Activated naive CD8-positive, alpha-beta T cell treated with anti-CD3 and anti-CD28 coated beads, Interleukin-2, amount 10 ng/mL, durations not matched to agents 7 days and 5 days (primary cell): ENCODE data around the gene MAP6. TPM values are rescaled to one million over a fixed set of nuclear protein-coding genes. Genes with fewer than 3 reads are reported as not detected.

Source experiments
- ATAC-seq: fragments of 150-1000 bp; cut with Tn5 transposase; one replicate; pipeline ENCODE4 v1.10.0; 2021; ENCODE audit warnings: low read depth, moderate library complexity
- POLR2A ChIA-PET: fragments of 350-600 bp; sonication (Branson Sonifier 250); formaldehyde crosslinking; loops from one replicate; lab custom pipeline; 2021; ENCODE audit warnings: antibody characterized with exemption; lab: Charles Lee
- DNase-seq: peaks from one replicate; pipeline ENCODE4 v3.0.0; 2021
- H3K27ac Mint-ChIP-seq: one replicate; pipeline ENCODE4 v1.8.0; 2022; ENCODE audit warnings: mild to moderate bottlenecking, mixed read lengths
- H3K27me3 Mint-ChIP-seq: one replicate; pipeline ENCODE4 v1.8.0; 2022; ENCODE audit warnings: mild to moderate bottlenecking, moderate library complexity, mixed read lengths
- H3K36me3 Mint-ChIP-seq: one replicate; pipeline ENCODE4 v1.8.0; 2021; ENCODE audit warnings: mild to moderate bottlenecking, mixed read lengths
- H3K4me1 Mint-ChIP-seq: one replicate; pipeline ENCODE4 v1.8.0; 2021; ENCODE audit warnings: mixed read lengths
- H3K4me3 Mint-ChIP-seq: one replicate; pipeline ENCODE4 v1.8.0; 2022; ENCODE audit warnings: mild to moderate bottlenecking, moderate library complexity, mixed read lengths
- H3K9me3 Mint-ChIP-seq: one replicate; pipeline ENCODE4 v1.8.0; 2021; ENCODE audit warnings: mixed read lengths
- total RNA-seq, 2 experiments: library from RNA; stranded (reverse); gene quantifications; one replicate each; pipeline ENCODE4 v1.2.3, GENCODE V29; 2021

MAP6 gene
- total RNA-seq, 2 experiments from 2014 or later: not detected

DNA sequence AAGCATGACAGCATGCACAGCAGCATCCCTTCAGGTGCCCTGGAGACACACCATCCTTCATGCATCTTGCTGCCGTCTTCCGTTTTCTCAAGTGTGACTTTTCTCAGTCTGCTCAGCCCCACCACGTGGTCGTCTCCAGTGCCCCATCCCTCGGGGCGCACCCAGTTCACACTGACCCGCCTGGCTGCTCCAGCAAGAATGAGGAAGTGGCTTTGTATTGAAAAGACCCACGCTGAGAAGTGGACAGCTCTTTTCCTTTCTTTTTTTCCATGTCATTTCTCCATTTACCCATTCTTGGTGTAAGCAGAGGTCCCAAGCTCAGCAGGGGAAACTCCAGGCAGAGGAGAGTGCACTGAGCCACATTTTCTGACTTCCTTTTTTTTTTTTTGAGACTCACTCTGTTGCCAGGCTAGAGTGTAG lies 92.3 kb downstream of the MAP6 start:
- no peak overlapping the region for H3K27ac Mint-ChIP-seq
- DNase-seq: no peak

DNA sequence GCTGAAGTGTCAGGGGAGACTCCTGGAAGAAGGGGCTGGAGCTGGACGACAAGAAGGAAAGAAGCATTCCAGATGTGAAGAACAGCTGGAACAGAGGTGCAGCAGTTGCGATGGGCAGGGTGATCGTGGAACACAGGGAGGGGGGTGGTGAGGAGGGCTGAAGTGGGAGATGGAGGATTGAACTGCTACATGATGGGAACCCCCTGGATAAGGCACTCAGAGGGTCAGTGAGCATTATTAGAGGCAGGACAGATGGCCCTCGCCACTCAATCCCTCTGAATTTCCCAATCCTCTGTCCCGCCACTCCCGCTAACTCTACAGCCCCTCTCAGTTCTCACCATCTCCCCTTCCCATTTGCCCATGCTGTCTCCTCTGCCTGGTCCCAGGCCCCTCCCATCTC lies 92.8 kb downstream of the MAP6 start:
- Mint-ChIP-seq H3K27me3 (peaks cover 2% of the 10 kb centered on the region), H3K4me3 (no peak overlapping the region), H3K27ac (no peak overlapping the region), H3K9me3 (no peaks in the 10 kb centered on the region), H3K36me3 (peaks cover 3% of the 10 kb centered on the region), H3K4me1 (peaks cover 19% of the 10 kb centered on the region)
- POLR2A ChIA-PET: interaction anchor here (0.7 to 2.6 kb wide), 2 partner anchors 9 to 14 kb away, joined by 3 to 9 read pairs; partner anchors contain the start of gene SERPINH1
- ATAC-seq (no peak), DNase-seq (no peak)

More for the DNA sequence above, 92.3 kb downstream of the MAP6 start:
- Mint-ChIP-seq H3K9me3 (no peaks in the 10 kb centered on the region), H3K36me3 (peaks cover 3% of the 10 kb centered on the region), H3K27me3 (peaks cover 2% of the 10 kb centered on the region), H3K4me1 (peaks cover 19% of the 10 kb centered on the region), H3K4me3 (no peak overlapping the region)
- peak; percentile 43 for ATAC-seq
- POLR2A ChIA-PET: interaction anchor here (0.7 kb wide), 1 partner anchor 9 kb away, joined by 3 read pairs; no protein-coding TSS in a partner anchor

DNA sequence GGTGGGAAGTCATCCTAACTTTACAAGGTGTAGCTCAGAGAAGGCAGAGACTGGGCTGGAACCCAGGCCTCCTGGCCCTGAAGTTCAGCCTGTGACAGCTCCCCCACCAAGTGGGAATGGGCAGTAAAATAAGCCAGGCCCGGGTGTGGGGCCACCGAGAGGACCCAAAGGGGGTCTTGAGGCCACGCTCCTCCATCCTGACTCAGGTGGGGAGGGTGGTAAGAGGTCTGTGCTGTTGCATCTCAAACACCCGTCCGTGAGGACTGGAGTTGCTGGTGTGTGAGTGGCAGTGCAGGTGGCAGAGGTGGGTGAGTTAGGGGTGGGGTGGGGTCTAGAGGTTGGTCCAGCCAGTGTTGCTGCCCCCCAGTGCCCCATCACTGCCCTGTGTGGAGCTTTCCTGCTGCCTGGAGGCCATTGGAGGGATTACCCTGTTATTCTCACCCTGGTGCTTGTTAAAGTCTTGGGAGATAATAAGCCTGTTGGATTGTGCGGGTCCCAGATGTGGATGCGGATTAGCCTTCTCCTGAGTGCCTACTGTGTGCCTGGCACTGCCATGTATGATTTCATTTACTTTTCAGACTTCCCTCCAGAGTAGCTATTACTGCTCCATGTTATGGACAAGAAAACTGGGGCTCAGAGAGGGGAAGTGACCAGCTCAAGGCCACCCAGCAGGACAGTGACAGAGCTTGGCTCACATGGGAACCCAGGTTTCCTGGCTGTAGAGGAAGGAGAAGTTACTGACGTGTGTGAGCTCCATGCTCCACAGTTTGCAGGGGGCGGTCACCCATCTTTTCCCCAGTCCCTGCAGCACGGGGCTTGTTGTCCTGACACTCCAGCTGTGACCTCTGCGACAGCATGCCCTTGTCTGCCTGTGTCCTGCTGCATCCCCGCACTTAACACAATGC lies 93.9 kb downstream of the MAP6 start:
- peaks cover 4% of the 10 kb centered on the region for H3K36me3 Mint-ChIP-seq
- H3K27me3 Mint-ChIP-seq: no peaks in the 10 kb centered on the region
- ATAC-seq (no peak), DNase-seq (no peak)
- no peak overlapping the region for H3K27ac Mint-ChIP-seq
- H3K4me1 Mint-ChIP-seq: peaks cover 18% of the 10 kb centered on the region
- POLR2A ChIA-PET: interaction anchor here (2.6 kb wide), 1 partner anchor 13 kb away, joined by 9 read pairs; the partner anchor contains the start of gene SERPINH1
- no peaks in the 10 kb centered on the region for H3K9me3 Mint-ChIP-seq
- no peak overlapping the region for H3K4me3 Mint-ChIP-seq

DNA sequence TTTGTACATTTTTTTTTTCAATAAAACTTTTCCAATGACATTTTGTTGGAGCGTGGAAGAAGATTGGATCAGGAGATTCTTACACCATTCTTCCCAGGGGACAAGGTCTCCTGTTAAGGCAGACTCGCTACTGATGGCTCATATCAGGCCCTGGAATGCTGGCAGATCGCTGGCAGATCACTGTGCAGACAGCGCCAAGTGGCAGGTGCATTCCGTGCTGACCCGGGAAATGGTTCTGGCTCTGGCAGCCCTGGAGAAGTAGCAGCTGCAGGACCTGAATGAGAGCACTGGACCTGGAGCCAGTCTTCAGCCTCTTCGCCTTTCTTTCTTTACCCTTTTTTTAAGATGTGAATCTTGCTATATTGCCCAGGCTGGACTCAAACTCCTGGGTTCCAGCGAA lies 96.1 kb downstream of the MAP6 start:
- Mint-ChIP-seq H3K27me3 (no peaks in the 10 kb centered on the region), H3K4me3 (no peak overlapping the region), H3K4me1 (peaks cover 11% of the 10 kb centered on the region), H3K36me3 (peaks cover 14% of the 10 kb centered on the region), H3K27ac (no peak overlapping the region), H3K9me3 (no peaks in the 10 kb centered on the region)
- ATAC-seq: no peak
- DNase-seq: no peak
- POLR2A ChIA-PET: no interaction called here

DNA sequence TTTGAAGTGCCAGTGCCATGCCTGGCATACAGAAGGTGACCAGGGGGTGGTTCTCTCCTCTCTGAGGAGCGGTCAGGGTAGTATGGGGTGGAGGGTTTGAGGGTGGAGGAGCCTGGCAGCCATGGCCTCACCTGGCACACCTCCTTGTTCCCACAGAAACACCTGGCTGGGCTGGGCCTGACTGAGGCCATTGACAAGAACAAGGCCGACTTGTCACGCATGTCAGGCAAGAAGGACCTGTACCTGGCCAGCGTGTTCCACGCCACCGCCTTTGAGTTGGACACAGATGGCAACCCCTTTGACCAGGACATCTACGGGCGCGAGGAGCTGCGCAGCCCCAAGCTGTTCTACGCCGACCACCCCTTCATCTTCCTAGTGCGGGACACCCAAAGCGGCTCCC lies 97.2 kb downstream of the MAP6 start:
- Mint-ChIP-seq H3K27me3 (no peaks in the 10 kb centered on the region), H3K9me3 (no peaks in the 10 kb centered on the region), H3K4me3 (no peak overlapping the region), H3K36me3 (peaks cover 14% of the 10 kb centered on the region), H3K4me1 (peaks cover 10% of the 10 kb centered on the region), H3K27ac (no peak overlapping the region)
- POLR2A ChIA-PET: interaction anchor here (0.8 kb wide), 1 partner anchor 23 kb away, joined by 3 read pairs; no protein-coding TSS in a partner anchor
- DNase-seq (no peak), ATAC-seq (no peak)

DNA sequence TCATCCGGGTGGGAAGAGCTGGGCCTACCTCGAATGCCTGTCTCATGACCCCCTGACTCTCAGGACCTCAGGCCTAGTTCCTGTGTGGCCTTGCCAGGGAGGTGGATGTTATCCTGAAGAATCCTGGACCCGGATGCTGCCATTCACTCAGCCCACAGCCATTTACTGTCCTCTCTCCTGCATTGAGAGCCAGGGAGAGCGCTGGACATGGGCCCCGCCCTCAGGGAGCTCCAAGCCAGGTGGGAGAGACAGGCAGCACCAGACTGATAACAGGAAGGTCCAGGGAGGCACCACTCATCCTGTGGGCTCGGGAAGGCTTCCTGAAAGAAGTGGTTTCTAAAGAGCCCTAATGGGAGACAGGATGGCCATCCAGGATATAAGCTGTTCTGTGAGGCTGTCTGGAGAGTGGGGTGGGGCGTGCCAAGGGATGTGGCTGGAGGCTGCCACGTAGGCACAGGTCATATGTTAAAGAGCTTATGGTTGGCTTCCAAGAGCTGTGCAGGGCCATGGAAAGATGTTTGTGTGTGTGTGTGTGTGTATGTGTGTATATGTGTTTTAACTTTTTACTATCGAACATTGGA lies 98.2 kb downstream of the MAP6 start:
- H3K27ac Mint-ChIP-seq: no peak overlapping the region
- POLR2A ChIA-PET: interaction anchor here (0.8 kb wide), 1 partner anchor 24 kb away, joined by 3 read pairs; no protein-coding TSS in a partner anchor
- H3K4me3 Mint-ChIP-seq: no peak overlapping the region

DNA sequence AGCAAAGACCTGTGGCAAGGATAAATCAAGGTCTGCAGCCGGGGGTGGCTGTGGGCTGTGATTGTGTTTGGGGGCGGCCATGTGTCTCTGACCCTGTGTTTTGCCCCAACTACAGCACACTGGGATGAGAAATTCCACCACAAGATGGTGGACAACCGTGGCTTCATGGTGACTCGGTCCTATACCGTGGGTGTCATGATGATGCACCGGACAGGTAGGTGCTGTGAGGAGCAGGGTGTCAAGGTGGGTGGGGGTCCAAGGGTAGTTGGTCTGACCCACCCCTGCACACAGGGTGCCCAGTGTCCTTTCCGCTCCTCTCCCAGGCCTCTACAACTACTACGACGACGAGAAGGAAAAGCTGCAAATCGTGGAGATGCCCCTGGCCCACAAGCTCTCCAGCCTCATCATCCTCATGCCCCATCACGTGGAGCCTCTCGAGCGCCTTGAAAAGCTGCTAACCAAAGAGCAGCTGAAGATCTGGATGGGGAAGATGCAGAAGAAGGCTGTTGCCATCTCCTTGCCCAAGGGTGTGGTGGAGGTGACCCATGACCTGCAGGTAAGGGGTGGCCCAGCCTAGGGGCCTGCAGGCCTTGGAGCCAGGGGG lies 100.1 kb downstream of the MAP6 start:
- H3K4me3 Mint-ChIP-seq: no peak overlapping the region
- no peaks in the 10 kb centered on the region for H3K27me3 Mint-ChIP-seq
- peaks cover 14% of the 10 kb centered on the region for H3K36me3 Mint-ChIP-seq
- peaks cover 18% of the 10 kb centered on the region for H3K4me1 Mint-ChIP-seq
- H3K27ac Mint-ChIP-seq: no peak overlapping the region
- ATAC-seq (no peak), DNase-seq (no peak)
- H3K9me3 Mint-ChIP-seq: no peaks in the 10 kb centered on the region
- POLR2A ChIA-PET: no interaction called here

More for the DNA sequence above, 98.2 kb downstream of the MAP6 start:
- DNase-seq (no peak), ATAC-seq (no peak)
- Mint-ChIP-seq H3K4me1 (peaks cover 10% of the 10 kb centered on the region), H3K9me3 (no peaks in the 10 kb centered on the region), H3K27me3 (no peaks in the 10 kb centered on the region), H3K36me3 (peaks cover 14% of the 10 kb centered on the region)

DNA sequence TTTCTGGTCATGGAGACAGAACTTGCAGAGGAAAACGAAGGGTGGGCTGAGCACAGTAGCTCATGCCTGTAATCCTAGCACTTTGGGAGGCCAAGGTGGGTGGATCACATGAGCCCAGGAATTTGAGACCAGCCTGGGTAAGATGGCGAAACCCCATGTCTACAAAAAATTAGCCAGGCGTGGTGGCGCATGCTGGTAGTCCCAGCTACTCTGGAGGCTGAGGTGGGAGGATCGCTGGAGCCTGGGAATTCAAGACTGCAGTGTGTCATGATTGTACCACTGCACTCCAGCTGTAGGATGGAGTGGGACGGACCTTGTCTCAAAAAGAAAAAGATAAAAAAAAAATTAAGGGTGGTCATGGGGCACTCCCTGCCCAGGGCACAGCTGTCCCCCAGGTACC lies 100.9 kb downstream of the MAP6 start:
- Mint-ChIP-seq H3K27me3 (no peaks in the 10 kb centered on the region), H3K36me3 (peaks cover 14% of the 10 kb centered on the region), H3K4me1 (peaks cover 24% of the 10 kb centered on the region), H3K27ac (no peak overlapping the region), H3K4me3 (no peak overlapping the region), H3K9me3 (no peaks in the 10 kb centered on the region)
- DNase-seq (no peak), ATAC-seq (no peak)
- POLR2A ChIA-PET: interaction anchor here (1.1 kb wide), 1 partner anchor 9 kb away, joined by 3 read pairs; no protein-coding TSS in a partner anchor

DNA sequence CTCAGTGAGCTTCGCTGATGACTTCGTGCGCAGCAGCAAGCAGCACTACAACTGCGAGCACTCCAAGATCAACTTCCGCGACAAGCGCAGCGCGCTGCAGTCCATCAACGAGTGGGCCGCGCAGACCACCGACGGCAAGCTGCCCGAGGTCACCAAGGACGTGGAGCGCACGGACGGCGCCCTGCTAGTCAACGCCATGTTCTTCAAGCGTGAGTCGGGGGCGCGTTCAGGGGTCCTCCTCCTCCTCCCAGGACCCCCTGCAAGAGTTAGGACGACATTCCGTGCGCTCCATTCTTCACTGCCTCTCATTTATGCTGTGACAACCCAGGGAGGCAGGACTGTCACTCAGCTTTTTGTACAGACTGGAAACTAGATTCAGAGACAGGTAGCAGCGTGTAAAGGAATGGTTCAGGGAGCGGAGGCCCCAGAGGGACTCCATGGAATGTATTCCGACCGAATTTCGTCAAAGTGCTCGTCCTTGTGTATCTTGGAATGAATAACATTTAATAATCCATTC lies 102.0 kb downstream of the MAP6 start:
- H3K4me3 Mint-ChIP-seq: no peak overlapping the region
- no peak for ATAC-seq
- H3K9me3 Mint-ChIP-seq: no peaks in the 10 kb centered on the region
- no peak for DNase-seq
- H3K27me3 Mint-ChIP-seq: no peaks in the 10 kb centered on the region
- peaks cover 31% of the 10 kb centered on the region for H3K4me1 Mint-ChIP-seq
- peaks cover 11% of the 10 kb centered on the region for H3K36me3 Mint-ChIP-seq
- POLR2A ChIA-PET: interaction anchor here (1.1 kb wide), 1 partner anchor 10 kb away, joined by 3 read pairs; no protein-coding TSS in a partner anchor
- H3K27ac Mint-ChIP-seq: no peak overlapping the region

DNA sequence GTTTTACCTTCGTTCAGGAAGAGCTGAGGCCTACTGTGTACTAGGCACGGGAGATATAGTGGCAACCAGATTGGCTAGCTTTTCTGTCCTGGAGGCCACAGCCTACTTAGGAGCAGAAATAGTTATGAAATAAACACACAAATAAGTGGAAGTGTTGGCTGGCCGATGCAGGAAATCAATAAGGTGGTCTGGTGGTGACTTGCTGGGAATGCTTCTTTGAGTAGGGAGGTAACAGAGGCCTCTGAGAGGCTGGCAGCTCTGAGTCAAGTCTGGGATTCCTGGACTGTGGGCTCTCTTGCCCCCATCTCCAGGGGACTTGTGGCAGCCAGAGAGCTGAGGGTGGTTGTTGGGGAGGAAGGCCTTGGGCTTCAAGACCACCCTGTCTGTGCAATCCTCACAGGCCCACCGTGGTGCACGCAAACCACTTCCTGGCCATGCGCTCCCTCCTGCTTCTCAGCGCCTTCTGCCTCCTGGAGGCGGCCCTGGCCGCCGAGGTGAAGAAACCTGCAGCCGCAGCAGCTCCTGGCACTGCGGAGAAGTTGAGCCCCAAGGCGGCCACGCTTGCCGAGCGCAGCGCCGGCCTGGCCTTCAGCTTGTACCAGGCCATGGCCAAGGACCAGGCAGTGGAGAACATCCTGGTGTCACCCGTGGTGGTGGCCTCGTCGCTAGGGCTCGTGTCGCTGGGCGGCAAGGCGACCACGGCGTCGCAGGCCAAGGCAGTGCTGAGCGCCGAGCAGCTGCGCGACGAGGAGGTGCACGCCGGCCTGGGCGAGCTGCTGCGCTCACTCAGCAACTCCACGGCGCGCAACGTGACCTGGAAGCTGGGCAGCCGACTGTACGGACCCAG lies 102.7 kb downstream of the MAP6 start:
- H3K36me3 Mint-ChIP-seq: peaks cover 11% of the 10 kb centered on the region
- POLR2A ChIA-PET: interaction anchor here (0.8 to 1.4 kb wide), 4 partner anchors 12 to 17 kb away, joined by 3 read pairs; no protein-coding TSS in a partner anchor
- peak; percentile 38 for ATAC-seq
- DNase-seq: peak; percentile 68
- peaks cover 34% of the 10 kb centered on the region for H3K4me1 Mint-ChIP-seq
- peak overlapping the region; percentile 88 for H3K27ac Mint-ChIP-seq
- no peaks in the 10 kb centered on the region for H3K9me3 Mint-ChIP-seq
- H3K4me3 Mint-ChIP-seq: peak overlapping the region; percentile 5
- H3K27me3 Mint-ChIP-seq: no peaks in the 10 kb centered on the region

DNA sequence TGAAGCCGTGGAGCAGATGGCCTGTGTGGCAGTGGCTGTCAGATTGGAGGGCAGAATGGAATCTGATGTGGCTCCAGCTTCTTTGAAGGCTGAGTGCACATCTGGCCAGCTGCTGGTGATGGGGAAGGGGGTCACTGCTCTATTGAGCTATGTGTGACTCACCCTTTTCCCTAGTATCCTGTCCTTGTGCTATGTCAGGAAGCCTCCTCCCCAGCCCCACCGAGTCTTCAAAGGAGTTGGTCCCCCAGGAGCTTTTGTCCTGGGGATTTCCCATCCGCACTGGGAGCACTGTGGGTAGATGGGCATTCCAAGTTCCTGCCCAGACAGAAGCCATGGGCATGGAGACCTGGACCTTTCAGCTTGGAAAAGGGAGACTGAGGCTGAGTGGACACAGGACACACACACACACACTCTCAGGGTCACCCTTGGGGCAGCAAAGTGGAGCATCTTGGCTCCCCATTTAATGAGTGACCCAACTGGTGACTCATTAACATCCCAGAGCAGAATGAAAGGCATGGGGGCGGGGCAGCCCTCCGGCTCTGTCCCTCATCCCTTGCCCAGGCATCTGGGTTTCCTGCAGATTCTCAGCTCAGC lies 103.5 kb downstream of the MAP6 start:
- no peak overlapping the region for H3K4me3 Mint-ChIP-seq
- ATAC-seq: no peak
- POLR2A ChIA-PET: interaction anchor here (0.9 to 1.4 kb wide), 3 partner anchors 11 to 16 kb away, joined by 3 read pairs; no protein-coding TSS in a partner anchor
- DNase-seq: no peak
- peak overlapping the region; percentile 40 for H3K27ac Mint-ChIP-seq
- H3K36me3 Mint-ChIP-seq: peaks cover 10% of the 10 kb centered on the region
- peaks cover 37% of the 10 kb centered on the region for H3K4me1 Mint-ChIP-seq
- H3K27me3 Mint-ChIP-seq: peaks cover 4% of the 10 kb centered on the region
- H3K9me3 Mint-ChIP-seq: no peaks in the 10 kb centered on the region
